HepG2 (cell line): Measurements from ENCODE around the gene ITPR1. TPM values are rescaled to one million over a fixed set of nuclear protein-coding genes. Genes with fewer than 3 reads are reported as not detected.
A peak's percentile ranks its signal among the peaks of the same experiment; 100 is the strongest.

ENCODE experiments used
- ASH2L ChIP-seq: fragments of 300-600, 200-600 bp; sonication (generic); IDR thresholded peaks from 2 replicates; pipeline ENCODE4 v1.7.0; 2017; ENCODE audit warnings: low read depth, mild to moderate bottlenecking, moderate library complexity, mixed read lengths, low read length; ENCODE audit not compliant: insufficient read length
- BCL6 ChIP-seq: IDR thresholded peaks from 2 replicates; pipeline ENCODE4 v1.6.1; 2016; ENCODE audit warnings: missing genetic modification reagents, missing compliant biosample characterization
- HDAC2 ChIP-seq: sonication (generic); formaldehyde crosslinking; IDR thresholded peaks from 2 replicates; pipeline ENCODE4 v1.4.0; 2020; ENCODE audit warnings: missing genetic modification reagents
- KMT2B ChIP-seq: IDR thresholded peaks from 2 replicates; pipeline ENCODE4 v1.6.1; 2016; ENCODE audit warnings: missing genetic modification reagents, missing compliant biosample characterization
- MIXL1 ChIP-seq: IDR thresholded peaks from 2 replicates; pipeline ENCODE4 v1.6.1; 2016
- MXD4 ChIP-seq: IDR thresholded peaks from 2 replicates; pipeline ENCODE4 v1.6.1; 2016; ENCODE audit warnings: mild to moderate bottlenecking, missing biosample characterization, missing genetic modification reagents
- PREB ChIP-seq: sonication (generic); formaldehyde crosslinking; IDR thresholded peaks from 2 replicates; pipeline ENCODE4 v1.4.0; 2020; ENCODE audit warnings: missing genetic modification reagents
- SMARCC2 ChIP-seq: fragments of 450-650 bp; IDR thresholded peaks from 2 replicates; pipeline ENCODE4 v1.6.1; 2017; ENCODE audit warnings: antibody characterized with exemption, mild to moderate bottlenecking
- SOX6 ChIP-seq, 2 experiments: fragments of 450-650 bp in 1 of 2; sonication (generic) in 1 of 2; formaldehyde crosslinking in 1 of 2; IDR thresholded peaks; 2 replicates each; pipeline versions ENCODE4 v1.4.0 to v1.6.1; 2017 to 2020; ENCODE audit warnings: antibody characterized with exemption in 1 of 2, mild to moderate bottlenecking in 1 of 2, missing genetic modification reagents in 1 of 2
- SRSF9 ChIP-seq: fragments of 200-400 bp; formaldehyde crosslinking; IDR thresholded peaks from 2 replicates; pipeline ENCODE4 v1.6.1; 2018; ENCODE audit warnings: borderline replicate concordance, mild to moderate bottlenecking, low read depth, low read length; ENCODE audit not compliant: insufficient read depth, poor library complexity, severe bottlenecking
- STAG1 ChIP-seq: sonication (generic); formaldehyde crosslinking; IDR thresholded peaks from 2 replicates; pipeline ENCODE4 v1.4.0; 2020; ENCODE audit warnings: missing genetic modification reagents
- TAF15 ChIP-seq: fragments of 200-400 bp; formaldehyde crosslinking; IDR thresholded peaks from one replicate; pipeline ENCODE4 v1.6.1; 2018; ENCODE audit warnings: mild to moderate bottlenecking, low read depth, low read length; ENCODE audit not compliant: poor library complexity, severe bottlenecking
- THAP11 ChIP-seq: IDR thresholded peaks from 2 replicates; pipeline ENCODE4 v1.6.1; 2016; ENCODE audit warnings: missing biosample characterization, missing genetic modification reagents
- ZBTB10 ChIP-seq: sonication (generic); formaldehyde crosslinking; IDR thresholded peaks from 2 replicates; pipeline ENCODE4 v1.4.0; 2020; ENCODE audit warnings: missing genetic modification reagents, borderline replicate concordance
- ZNF205 ChIP-seq: IDR thresholded peaks from 2 replicates; pipeline ENCODE4 v1.6.1; 2018; ENCODE audit warnings: missing biosample characterization, missing genetic modification reagents
- ZNF235 ChIP-seq: sonication (generic); formaldehyde crosslinking; IDR thresholded peaks from 2 replicates; pipeline ENCODE4 v1.8.1; 2023; ENCODE audit warnings: mild to moderate bottlenecking, missing genetic modification reagents, borderline replicate concordance
- ZNF326 ChIP-seq: sonication (generic); formaldehyde crosslinking; IDR thresholded peaks from 2 replicates; pipeline ENCODE4 v1.4.0; 2020; ENCODE audit warnings: missing genetic modification reagents, borderline replicate concordance
- ZNF547 ChIP-seq: sonication (generic); formaldehyde crosslinking; IDR thresholded peaks from 2 replicates; pipeline ENCODE4 v1.5.1; 2020; ENCODE audit warnings: mild to moderate bottlenecking, missing genetic modification reagents
- ZNF674 ChIP-seq: sonication (generic); formaldehyde crosslinking; IDR thresholded peaks from 2 replicates; pipeline ENCODE4 v1.5.0; 2020; ENCODE audit warnings: low read depth, mild to moderate bottlenecking, missing genetic modification reagents
- ZNF746 ChIP-seq: sonication (generic); formaldehyde crosslinking; IDR thresholded peaks from 2 replicates; pipeline ENCODE4 v1.8.0; 2022; ENCODE audit warnings: mild to moderate bottlenecking, missing genetic modification reagents
- ZNF761 ChIP-seq: sonication (generic); formaldehyde crosslinking; conservative IDR thresholded peaks from 2 replicates; pipeline ENCODE4 v1.4.0; 2020; ENCODE audit warnings: mild to moderate bottlenecking, missing genetic modification reagents
- polyA plus RNA-seq, 8 experiments: library from polyadenylated mRNA; depleted of rRNA in 3 of 8; stranded (reverse) in 7 of 8; unstranded in 1 of 8; fragments of >200 nt; fragmentation: Illumina TruSeq in 4 of 8; extraction: Trizol in 4 of 8; gene quantifications; 2 replicates each; pipeline versions ENCODE4 v1.2.1 to v1.2.3, GENCODE V29; 2011 to 2016; ENCODE audit warnings: low read depth in 4 of 8, missing spikeins in 1 of 8, mixed read lengths in 1 of 8; ENCODE audit not compliant: insufficient read depth in 1 of 8
- total RNA-seq, 5 experiments: library from RNA; depleted of rRNA; stranded (reverse); fragments of >200 nt; fragmentation: Illumina TruSeq; extraction: Trizol; gene quantifications; 2 replicates each; pipeline ENCODE4 v1.2.3, GENCODE V29; 2016; ENCODE audit warnings: low read depth in 1 of 5
- TF ChIP-seq, protein P1 (sequence below): sonication (generic); formaldehyde crosslinking; IDR thresholded peaks from 2 replicates; pipeline ENCODE4 v1.4.0; 2020; ENCODE audit warnings: missing genetic modification reagents
- TF ChIP-seq, protein P2 (sequence below): sonication (generic); formaldehyde crosslinking; IDR thresholded peaks from 2 replicates; pipeline ENCODE4 v1.4.0; 2020; ENCODE audit warnings: mild to moderate bottlenecking, missing genetic modification reagents

The ITPR1 gene
- total and polyA plus RNA-seq, 2 of the 13 experiments (the other 11 are each of a cell fraction or from before 2014, with no cell fraction given): 10.0 to 11.4 TPM

GRCh38 chr3:4570840-4571621 is 77.9 kb downstream of the ITPR1 start (continued):
- TF ChIP-seq, protein P1, sequence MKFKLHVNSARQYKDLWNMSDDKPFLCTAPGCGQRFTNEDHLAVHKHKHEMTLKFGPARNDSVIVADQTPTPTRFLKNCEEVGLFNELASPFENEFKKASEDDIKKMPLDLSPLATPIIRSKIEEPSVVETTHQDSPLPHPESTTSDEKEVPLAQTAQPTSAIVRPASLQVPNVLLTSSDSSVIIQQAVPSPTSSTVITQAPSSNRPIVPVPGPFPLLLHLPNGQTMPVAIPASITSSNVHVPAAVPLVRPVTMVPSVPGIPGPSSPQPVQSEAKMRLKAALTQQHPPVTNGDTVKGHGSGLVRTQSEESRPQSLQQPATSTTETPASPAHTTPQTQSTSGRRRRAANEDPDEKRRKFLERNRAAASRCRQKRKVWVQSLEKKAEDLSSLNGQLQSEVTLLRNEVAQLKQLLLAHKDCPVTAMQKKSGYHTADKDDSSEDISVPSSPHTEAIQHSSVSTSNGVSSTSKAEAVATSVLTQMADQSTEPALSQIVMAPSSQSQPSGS (CRISPR knock-in tag): 0 out of 2 replicates have a peak, but pooled peaks have one; percentile 11
- TF ChIP-seq PREB (CRISPR knock-in tag) (no peak), MIXL1 (CRISPR knock-in tag) (no peak; the same call in 1 of the 2 replicates), MXD4 (CRISPR knock-in tag) (0 out of 2 replicates have a peak, but pooled peaks have one; percentile 42), ZNF205 (CRISPR knock-in tag) (no peak), ZNF746 (no peak), HDAC2 (CRISPR knock-in tag) (peak; percentile 52; the same call in 1 of the 2 replicates), TAF15 (no peak), ZBTB10 (CRISPR knock-in tag) (no peak), THAP11 (peak; percentile 33; the same call in 1 of the 2 replicates), ASH2L (peak; percentile 28), ZNF547 (CRISPR knock-in tag) (no peak), STAG1 (CRISPR knock-in tag) (peak; percentile 21; the same call in 1 of the 2 replicates), SMARCC2 (no peak), ZNF326 (CRISPR knock-in tag) (no peak), KMT2B (no peak), SOX6 (IDR thresholded peaks at IDR 0.05) (no peak), SOX6 (CRISPR knock-in tag; IDR thresholded peaks at IDR 0.05) (peak; percentile 78), ZNF235 (CRISPR knock-in tag) (no peak), BCL6 (CRISPR knock-in tag) (peak; percentile 52), ZNF761 (CRISPR knock-in tag) (no peak), ZNF674 (no peak), SRSF9 (no peak)
- TF ChIP-seq, protein P2, sequence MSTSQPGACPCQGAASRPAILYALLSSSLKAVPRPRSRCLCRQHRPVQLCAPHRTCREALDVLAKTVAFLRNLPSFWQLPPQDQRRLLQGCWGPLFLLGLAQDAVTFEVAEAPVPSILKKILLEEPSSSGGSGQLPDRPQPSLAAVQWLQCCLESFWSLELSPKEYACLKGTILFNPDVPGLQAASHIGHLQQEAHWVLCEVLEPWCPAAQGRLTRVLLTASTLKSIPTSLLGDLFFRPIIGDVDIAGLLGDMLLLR: no peak
